Activated B cell treated with CpG ODN at 0.5 μM for 24 hours (primary cell): ENCODE measurements around the gene KNSTRN. TPM values are rescaled to one million over a fixed set of nuclear protein-coding genes. Genes with fewer than 3 reads are reported as not detected.

Source experiments
- ATAC-seq: fragments of 200-7000 bp; cut with Tn5 transposase; one replicate; pipeline ENCODE4 v1.10.0; 2021; ENCODE audit warnings: low read depth, mild to moderate bottlenecking, moderate library complexity
- CTCF ChIA-PET: fragments of 350-600 bp; sonication (Branson Sonifier 250); formaldehyde crosslinking; loops from one replicate; lab custom pipeline; 2021; ENCODE audit warnings: antibody characterized with exemption; lab: Charles Lee
- POLR2A ChIA-PET: fragments of 350-600 bp; sonication (Branson Sonifier 250); formaldehyde crosslinking; loops from one replicate; lab custom pipeline; 2021; ENCODE audit warnings: antibody characterized with exemption; lab: Charles Lee
- DNase-seq: peaks from one replicate; pipeline ENCODE4 v3.0.0; 2022
- H3K27ac Mint-ChIP-seq: one replicate; pipeline ENCODE4 v1.8.0; 2020; ENCODE audit warnings: mixed read lengths
- H3K27me3 Mint-ChIP-seq: one replicate; pipeline ENCODE4 v1.8.0; 2021; ENCODE audit warnings: mixed read lengths
- H3K36me3 Mint-ChIP-seq: one replicate; pipeline ENCODE4 v1.8.0; 2021; ENCODE audit warnings: low read depth, mixed read lengths
- H3K4me1 Mint-ChIP-seq: one replicate; pipeline ENCODE4 v1.8.0; 2021; ENCODE audit warnings: mixed read lengths
- H3K4me3 Mint-ChIP-seq: one replicate; pipeline ENCODE4 v1.8.0; 2020; ENCODE audit warnings: mild to moderate bottlenecking, mixed read lengths
- H3K9me3 Mint-ChIP-seq: one replicate; pipeline ENCODE4 v1.8.0; 2020; ENCODE audit warnings: mixed read lengths
- intact Hi-C: fragments of 100-400 bp; cut with micrococcal nuclease; formaldehyde crosslinking; loops from one replicate; pipeline ENCODE4 v1.15.1; 2024
- total RNA-seq: library from RNA; stranded (reverse); gene quantifications from 2 replicates; pipeline ENCODE4 v1.2.3, GENCODE V29; 2022
- TF ChIP-seq, protein P1 (sequence below): fragments of 200-600 bp; IDR thresholded peaks from one replicate; pipeline ENCODE4 v1.8.0; 2022; ENCODE audit warnings: antibody characterized with exemption, mild to moderate bottlenecking

Gene KNSTRN
- total RNA-seq, 1 donor from 2014 or later: 11.5 TPM

DNA sequence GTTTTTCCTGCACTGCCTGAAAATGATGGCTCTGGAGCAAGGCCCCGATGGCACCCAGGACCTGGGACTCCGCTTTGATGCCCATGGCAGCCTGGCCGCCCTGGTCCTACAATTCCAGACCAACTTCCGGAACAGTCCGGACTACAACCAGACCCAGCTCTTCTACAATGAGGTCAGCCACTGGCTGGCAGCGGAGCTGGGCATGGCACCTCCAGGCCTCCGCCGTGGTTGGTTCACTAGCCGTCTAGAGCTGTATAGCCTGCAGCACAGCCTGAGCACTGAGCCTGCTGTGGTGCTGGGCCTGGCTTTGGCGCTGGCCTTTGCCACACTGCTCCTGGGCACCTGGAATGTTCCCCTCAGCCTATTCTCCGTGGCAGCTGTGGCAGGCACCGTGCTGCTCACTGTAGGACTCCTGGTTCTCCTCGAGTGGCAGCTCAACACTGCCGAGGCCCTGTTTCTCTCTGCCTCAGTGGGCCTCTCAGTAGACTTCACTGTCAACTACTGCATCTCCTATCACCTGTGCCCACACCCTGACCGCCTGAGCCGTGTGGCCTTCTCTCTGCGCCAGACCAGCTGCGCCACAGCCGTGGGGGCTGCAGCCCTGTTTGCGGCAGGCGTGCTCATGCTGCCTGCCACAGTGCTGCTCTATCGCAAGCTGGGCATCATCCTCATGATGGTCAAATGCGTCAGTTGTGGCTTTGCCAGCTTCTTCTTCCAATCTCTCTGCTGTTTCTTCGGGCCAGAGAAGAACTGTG is 13.6 kb upstream of the KNSTRN start:
- CTCF ChIA-PET: interaction anchor here (0.9 to 3.2 kb wide), 4 partner anchors 14 to 53 kb away, joined by 3 to 21 read pairs (median 6); partner anchors contain the start of gene KNSTRN
- peaks cover 13% of the 10 kb centered on the region for H3K4me1 Mint-ChIP-seq
- POLR2A ChIA-PET: interaction anchor here (0.6 to 2.3 kb wide), 3 partner anchors 30 to 39 kb away, joined by 4 to 9 read pairs (median 6); partner anchors contain the start of gene IVD
- no peaks in the 10 kb centered on the region for H3K27me3 Mint-ChIP-seq
- no peaks in the 10 kb centered on the region for H3K36me3 Mint-ChIP-seq
- peak overlapping the region; percentile 3 for H3K27ac Mint-ChIP-seq
- no peak overlapping the region for H3K4me3 Mint-ChIP-seq
- ATAC-seq: no peak
- no peak for DNase-seq
- intact Hi-C loops: loop anchor here (1.0 to 10.0 kb wide), 6 partner anchors 13 to 416 kb away; partner anchors contain the start of gene KNSTRN
- H3K9me3 Mint-ChIP-seq: no peaks in the 10 kb centered on the region
- TF ChIP-seq, protein P1, sequence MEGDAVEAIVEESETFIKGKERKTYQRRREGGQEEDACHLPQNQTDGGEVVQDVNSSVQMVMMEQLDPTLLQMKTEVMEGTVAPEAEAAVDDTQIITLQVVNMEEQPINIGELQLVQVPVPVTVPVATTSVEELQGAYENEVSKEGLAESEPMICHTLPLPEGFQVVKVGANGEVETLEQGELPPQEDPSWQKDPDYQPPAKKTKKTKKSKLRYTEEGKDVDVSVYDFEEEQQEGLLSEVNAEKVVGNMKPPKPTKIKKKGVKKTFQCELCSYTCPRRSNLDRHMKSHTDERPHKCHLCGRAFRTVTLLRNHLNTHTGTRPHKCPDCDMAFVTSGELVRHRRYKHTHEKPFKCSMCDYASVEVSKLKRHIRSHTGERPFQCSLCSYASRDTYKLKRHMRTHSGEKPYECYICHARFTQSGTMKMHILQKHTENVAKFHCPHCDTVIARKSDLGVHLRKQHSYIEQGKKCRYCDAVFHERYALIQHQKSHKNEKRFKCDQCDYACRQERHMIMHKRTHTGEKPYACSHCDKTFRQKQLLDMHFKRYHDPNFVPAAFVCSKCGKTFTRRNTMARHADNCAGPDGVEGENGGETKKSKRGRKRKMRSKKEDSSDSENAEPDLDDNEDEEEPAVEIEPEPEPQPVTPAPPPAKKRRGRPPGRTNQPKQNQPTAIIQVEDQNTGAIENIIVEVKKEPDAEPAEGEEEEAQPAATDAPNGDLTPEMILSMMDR: no peak

- DNase-seq (no peak), ATAC-seq (no peak)
- Mint-ChIP-seq H3K27me3 (no peaks in the 10 kb centered on the region), H3K4me3 (no peak overlapping the region), H3K36me3 (no peaks in the 10 kb centered on the region), H3K27ac (no peak overlapping the region), H3K4me1 (peaks cover 13% of the 10 kb centered on the region), H3K9me3 (no peaks in the 10 kb centered on the region)
- ChIA-PET CTCF (interaction anchor here (1.2 to 3.2 kb wide), 2 partner anchors 50 to 53 kb away, joined by 3 to 21 read pairs; no protein-coding TSS in a partner anchor), POLR2A (interaction anchor here (0.6 to 1.1 kb wide), 2 partner anchors 30 to 36 kb away, joined by 4 to 6 read pairs; partner anchors contain the start of gene IVD)
- intact Hi-C loops: loop anchor here (10.0 kb wide), 1 partner anchor 415 kb away; no protein-coding TSS in a partner anchor
- TF ChIP-seq, protein P1: no peak
These were observed 13.0 kb upstream of the KNSTRN start for GRCh38 chr15:40369474-40369869.

DNA sequence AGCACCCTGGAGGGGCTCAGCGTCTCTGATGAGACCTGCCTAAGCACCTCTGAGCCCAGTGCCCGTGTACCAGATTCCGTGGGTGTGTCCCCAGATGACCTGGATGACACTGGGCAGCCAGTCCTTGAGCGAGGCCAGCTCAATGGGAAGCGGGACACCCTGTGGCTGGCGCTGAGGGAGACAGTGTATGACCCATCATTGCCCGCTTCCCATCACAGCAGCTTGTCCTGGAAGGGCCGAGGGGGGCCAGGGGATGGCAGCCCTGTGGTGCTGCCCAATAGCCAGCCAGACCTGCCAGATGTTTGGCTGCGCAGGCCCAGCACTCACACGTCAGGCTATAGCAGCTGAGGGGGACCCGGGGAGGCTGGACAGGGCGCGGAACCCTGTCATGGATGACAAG is 12.6 kb upstream of the KNSTRN start:
- Mint-ChIP-seq H3K36me3 (no peaks in the 10 kb centered on the region), H3K27me3 (no peaks in the 10 kb centered on the region), H3K27ac (no peak overlapping the region), H3K4me1 (peaks cover 13% of the 10 kb centered on the region), H3K9me3 (no peaks in the 10 kb centered on the region), H3K4me3 (no peak overlapping the region)
- intact Hi-C loops: loop anchor here (10.0 kb wide), 1 partner anchor 415 kb away; no protein-coding TSS in a partner anchor
- POLR2A ChIA-PET: no interaction called here
- CTCF ChIA-PET: interaction anchor here (3.2 kb wide), 1 partner anchor 52 kb away, joined by 21 read pairs; no protein-coding TSS in a partner anchor
- ATAC-seq: no peak
- no peak for DNase-seq
- TF ChIP-seq, protein P1: no peak

- POLR2A ChIA-PET: no interaction called here
These were observed 9.5 kb upstream of the KNSTRN start for GRCh38 chr15:40372981-40373380.

More at GRCh38 chr15:40372981-40373380, 9.5 kb upstream of the KNSTRN start:
- no peaks in the 10 kb centered on the region for H3K36me3 Mint-ChIP-seq
- no peak overlapping the region for H3K27ac Mint-ChIP-seq
- CTCF ChIA-PET: no interaction called here
- no peaks in the 10 kb centered on the region for H3K9me3 Mint-ChIP-seq
- no peaks in the 10 kb centered on the region for H3K27me3 Mint-ChIP-seq
- DNase-seq (no peak), ATAC-seq (no peak)
- H3K4me1 Mint-ChIP-seq: no peaks in the 10 kb centered on the region
- intact Hi-C loops: no loop called here
- TF ChIP-seq, protein P1: no peak
- no peak overlapping the region for H3K4me3 Mint-ChIP-seq
